OCI-LY3 (cell line): ENCODE measurements around the gene SNX21.

Experiments
- EZH2phosphoT487 ChIP-seq: fragments of 200-600 bp; shearing (Covaris generic); IDR thresholded peaks from 2 replicates; pipeline ENCODE4 v1.6.1; 2018; ENCODE audit warnings: antibody characterized with exemption, mixed run types, low read depth
- TF ChIP-seq, protein P1 (sequence below): fragments of 200-600, 300-600 bp; sonication (generic); IDR thresholded peaks from 2 replicates; pipeline ENCODE4 v1.5.1; 2014; ENCODE audit warnings: antibody characterized with exemption, low read length, low read depth

DNA sequence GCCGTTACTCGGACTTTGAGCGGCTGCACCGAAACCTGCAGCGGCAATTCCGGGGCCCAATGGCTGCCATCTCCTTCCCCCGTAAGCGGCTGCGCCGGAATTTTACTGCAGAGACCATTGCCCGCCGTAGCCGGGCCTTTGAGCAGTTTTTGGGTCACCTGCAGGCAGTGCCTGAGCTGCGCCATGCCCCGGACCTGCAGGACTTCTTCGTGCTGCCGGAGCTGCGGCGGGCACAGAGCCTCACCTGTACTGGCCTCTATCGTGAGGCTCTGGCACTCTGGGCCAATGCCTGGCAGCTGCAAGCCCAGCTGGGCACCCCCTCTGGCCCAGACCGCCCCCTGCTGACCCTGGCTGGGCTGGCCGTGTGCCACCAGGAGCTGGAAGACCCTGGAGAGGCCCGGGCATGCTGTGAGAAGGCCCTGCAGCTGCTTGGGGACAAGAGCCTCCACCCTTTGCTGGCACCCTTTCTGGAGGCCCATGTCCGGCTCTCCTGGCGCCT, 7.2 kb downstream of the SNX21 start:
- TF ChIP-seq, protein P1, sequence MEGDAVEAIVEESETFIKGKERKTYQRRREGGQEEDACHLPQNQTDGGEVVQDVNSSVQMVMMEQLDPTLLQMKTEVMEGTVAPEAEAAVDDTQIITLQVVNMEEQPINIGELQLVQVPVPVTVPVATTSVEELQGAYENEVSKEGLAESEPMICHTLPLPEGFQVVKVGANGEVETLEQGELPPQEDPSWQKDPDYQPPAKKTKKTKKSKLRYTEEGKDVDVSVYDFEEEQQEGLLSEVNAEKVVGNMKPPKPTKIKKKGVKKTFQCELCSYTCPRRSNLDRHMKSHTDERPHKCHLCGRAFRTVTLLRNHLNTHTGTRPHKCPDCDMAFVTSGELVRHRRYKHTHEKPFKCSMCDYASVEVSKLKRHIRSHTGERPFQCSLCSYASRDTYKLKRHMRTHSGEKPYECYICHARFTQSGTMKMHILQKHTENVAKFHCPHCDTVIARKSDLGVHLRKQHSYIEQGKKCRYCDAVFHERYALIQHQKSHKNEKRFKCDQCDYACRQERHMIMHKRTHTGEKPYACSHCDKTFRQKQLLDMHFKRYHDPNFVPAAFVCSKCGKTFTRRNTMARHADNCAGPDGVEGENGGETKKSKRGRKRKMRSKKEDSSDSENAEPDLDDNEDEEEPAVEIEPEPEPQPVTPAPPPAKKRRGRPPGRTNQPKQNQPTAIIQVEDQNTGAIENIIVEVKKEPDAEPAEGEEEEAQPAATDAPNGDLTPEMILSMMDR = no peak
- no peak for TF ChIP-seq EZH2phosphoT487
